Vagina (tissue), 2 donors: ENCODE results near the gene LCOR. TPM values are rescaled to one million over a fixed set of nuclear protein-coding genes. Genes with fewer than 3 reads are reported as not detected.

Source experiments
- DNase-seq, 2 donors: peaks; one replicate each; pipeline ENCODE4 v3.0.0-alpha.2; 2017; ENCODE audit errors: extremely low spot score in 2 of 2
- H3K27ac ChIP-seq: fragments of 200-600 bp; sonication (generic); one replicate; pipeline ENCODE4 v1.5.1; 2019
- H3K27me3 ChIP-seq: fragments of 200-600 bp; sonication (generic); one replicate; pipeline ENCODE4 v1.5.1; 2019
- H3K36me3 ChIP-seq, 2 donors: fragments of 200-600 bp; sonication (generic); one replicate each; pipeline ENCODE4 v1.5.1; 2017 to 2019
- H3K4me1 ChIP-seq: fragments of 200-600 bp; sonication (generic); one replicate; pipeline ENCODE4 v1.5.1; 2019
- H3K4me3 ChIP-seq, 2 donors: fragments of 200-600 bp; sonication (generic); 1 replicate in 1 of 2; 2 replicates in 1 of 2; pipeline ENCODE4 v1.5.1; 2016 to 2019
- H3K9me3 ChIP-seq: fragments of 200-600 bp; sonication (generic); one replicate; pipeline ENCODE4 v1.5.1; 2019
- POLR2A ChIP-seq, 2 donors: fragments of 450-650 bp; IDR thresholded peaks; one replicate each; pipeline ENCODE4 v1.6.1; 2017; ENCODE audit warnings: antibody characterized with exemption in 2 of 2, mild to moderate bottlenecking in 2 of 2, moderate library complexity in 2 of 2
- POLR2AphosphoS5 ChIP-seq, 2 donors: sonication (generic); formaldehyde crosslinking; IDR thresholded peaks; one replicate each; pipeline ENCODE4 v1.9.0; 2017; ENCODE audit warnings: antibody characterized with exemption in 2 of 2, mild to moderate bottlenecking in 2 of 2, low read depth in 1 of 2; ENCODE audit not compliant: insufficient read depth in 1 of 2
- intact Hi-C: fragments of 100-400 bp; cut with DNase I; formaldehyde crosslinking; loops from one replicate; pipeline ENCODE4 v1.15.1; 2023
- total RNA-seq: library from RNA; depleted of rRNA; stranded (reverse); fragments of >200 nt; gene quantifications from one replicate; pipeline ENCODE4 v1.2.3, GENCODE V29; 2016
- TF ChIP-seq, protein P1 (sequence below), 3 experiments: fragments of 450-650 bp in 2 of 3; fragments of 200-600 bp in 1 of 3; sonication (generic) in 1 of 3; IDR thresholded peaks; one replicate each; pipeline ENCODE4 v1.5.1; 2017 to 2019; ENCODE audit warnings: antibody characterized with exemption in 3 of 3, mild to moderate bottlenecking in 2 of 3, moderate library complexity in 2 of 3

Gene LCOR
- total RNA-seq, 1 donor from 2014 or later: 85.2 TPM

DNA sequence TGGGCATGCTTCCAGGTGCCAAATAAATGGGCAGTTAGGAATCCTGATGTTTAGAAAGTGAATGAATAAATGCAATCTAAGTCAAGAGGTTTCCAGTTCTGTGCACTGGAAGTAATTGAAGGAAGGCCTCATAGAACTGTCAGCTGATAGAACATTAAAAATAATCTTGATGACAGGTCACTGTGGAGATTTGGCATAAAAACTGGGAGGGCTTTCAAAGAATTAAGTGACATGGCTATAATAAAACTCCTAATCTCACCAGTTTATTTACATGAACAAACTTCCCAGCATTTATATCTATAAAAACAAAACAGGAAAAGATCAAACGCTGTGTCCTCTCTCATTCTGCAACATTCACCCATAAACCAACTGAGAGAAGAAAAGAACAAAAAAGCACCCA, 183.1 kb downstream of the LCOR start:
- H3K4me1 ChIP-seq: peaks cover under 1% of the 10 kb centered on the region
- no peaks in the 10 kb centered on the region for H3K9me3 ChIP-seq
- no peak for DNase-seq
- intact Hi-C loops: no loop called here
- TF ChIP-seq, protein P1, sequence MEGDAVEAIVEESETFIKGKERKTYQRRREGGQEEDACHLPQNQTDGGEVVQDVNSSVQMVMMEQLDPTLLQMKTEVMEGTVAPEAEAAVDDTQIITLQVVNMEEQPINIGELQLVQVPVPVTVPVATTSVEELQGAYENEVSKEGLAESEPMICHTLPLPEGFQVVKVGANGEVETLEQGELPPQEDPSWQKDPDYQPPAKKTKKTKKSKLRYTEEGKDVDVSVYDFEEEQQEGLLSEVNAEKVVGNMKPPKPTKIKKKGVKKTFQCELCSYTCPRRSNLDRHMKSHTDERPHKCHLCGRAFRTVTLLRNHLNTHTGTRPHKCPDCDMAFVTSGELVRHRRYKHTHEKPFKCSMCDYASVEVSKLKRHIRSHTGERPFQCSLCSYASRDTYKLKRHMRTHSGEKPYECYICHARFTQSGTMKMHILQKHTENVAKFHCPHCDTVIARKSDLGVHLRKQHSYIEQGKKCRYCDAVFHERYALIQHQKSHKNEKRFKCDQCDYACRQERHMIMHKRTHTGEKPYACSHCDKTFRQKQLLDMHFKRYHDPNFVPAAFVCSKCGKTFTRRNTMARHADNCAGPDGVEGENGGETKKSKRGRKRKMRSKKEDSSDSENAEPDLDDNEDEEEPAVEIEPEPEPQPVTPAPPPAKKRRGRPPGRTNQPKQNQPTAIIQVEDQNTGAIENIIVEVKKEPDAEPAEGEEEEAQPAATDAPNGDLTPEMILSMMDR (IDR thresholded peaks at IDR 0.05): no peak
- TF ChIP-seq POLR2AphosphoS5 (IDR thresholded peaks at IDR 0.05; ENCODE audit: insufficient read depth in 1 of 2, low read depth in 1 of 2) (no peak), POLR2A (IDR thresholded peaks at IDR 0.05) (no peak)
- H3K36me3 ChIP-seq: no peaks in the 10 kb centered on the region
- H3K27ac ChIP-seq: no peak overlapping the region
- no peak overlapping the region for H3K4me3 ChIP-seq
- no peaks in the 10 kb centered on the region for H3K27me3 ChIP-seq

DNA sequence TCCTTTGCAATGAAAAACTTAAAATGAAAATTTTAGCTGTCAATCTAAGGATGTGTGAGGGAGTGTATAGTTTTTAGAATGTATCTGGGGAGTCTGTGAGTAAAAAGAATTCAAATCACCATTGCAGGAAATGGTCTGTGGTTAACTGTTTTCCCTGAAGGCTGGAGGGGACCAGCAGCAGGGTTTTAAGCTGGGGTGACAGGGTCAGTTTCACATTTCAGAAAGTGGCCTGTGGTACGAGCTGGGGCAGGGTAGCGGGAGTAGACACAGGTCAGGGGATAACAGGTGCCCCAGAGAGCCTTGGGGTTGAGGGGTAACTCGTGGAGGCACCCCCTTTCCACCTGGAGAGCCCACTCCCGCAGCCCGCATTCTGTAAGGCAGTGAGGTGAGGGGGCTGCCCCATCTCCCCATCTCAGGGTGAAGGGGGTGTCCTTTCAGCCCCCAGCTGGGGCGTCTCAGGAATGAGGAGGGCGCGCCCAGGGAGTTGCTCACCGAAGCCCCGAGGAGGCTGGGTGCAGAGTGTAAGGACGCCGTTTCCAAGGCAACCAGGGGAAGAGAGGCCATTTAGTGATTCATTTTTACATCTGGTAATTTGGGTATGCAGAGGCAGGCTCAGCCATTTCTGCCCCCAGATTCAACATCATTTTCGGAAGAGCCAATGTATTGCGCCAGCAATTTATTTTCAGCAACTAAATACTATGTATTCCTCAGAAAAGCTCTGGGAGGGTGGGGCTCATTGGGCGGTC, 184.8 kb downstream of the LCOR start:
- H3K4me1 ChIP-seq: peaks cover 5% of the 10 kb centered on the region
- no peak for TF ChIP-seq POLR2A (IDR thresholded peaks at IDR 0.05)
- TF ChIP-seq, protein P1 (IDR thresholded peaks at IDR 0.05): no peak
- no peak for TF ChIP-seq POLR2AphosphoS5 (IDR thresholded peaks at IDR 0.05; ENCODE audit: insufficient read depth in 1 of 2, low read depth in 1 of 2)
- H3K27me3 ChIP-seq: no peaks in the 10 kb centered on the region
- H3K4me3 ChIP-seq: no peak overlapping the region
- no peak overlapping the region for H3K27ac ChIP-seq
- no peaks in the 10 kb centered on the region for H3K36me3 ChIP-seq
- DNase-seq: no peak
- H3K9me3 ChIP-seq: no peaks in the 10 kb centered on the region
- intact Hi-C loops: no loop called here

DNA sequence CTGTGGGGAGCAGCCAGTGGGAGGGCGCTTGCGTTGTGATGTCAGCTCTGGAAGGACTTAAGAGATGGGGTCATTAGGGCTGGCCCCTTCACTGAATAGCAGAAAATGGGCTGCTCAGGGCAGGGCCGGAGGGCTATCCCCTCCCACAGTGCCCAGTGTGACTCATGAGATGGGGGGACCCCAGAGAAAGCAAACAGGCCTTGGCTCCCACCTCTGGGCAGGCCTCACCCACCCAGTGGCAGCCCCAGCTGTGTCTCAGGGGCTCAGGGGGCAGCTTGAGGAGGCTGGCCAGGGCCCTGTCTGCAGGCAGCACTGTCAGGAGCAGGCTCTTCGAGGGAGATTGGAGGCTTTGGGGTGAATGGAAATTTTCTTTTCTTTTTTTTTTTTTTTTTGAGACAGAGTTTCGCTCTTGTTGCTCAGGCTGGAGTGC, 185.4 kb downstream of the LCOR start:
- Histone ChIP-seq H3K36me3 (no peaks in the 10 kb centered on the region), H3K9me3 (no peaks in the 10 kb centered on the region), H3K27me3 (no peaks in the 10 kb centered on the region), H3K4me1 (peaks cover 5% of the 10 kb centered on the region), H3K27ac (no peak overlapping the region), H3K4me3 (no peak overlapping the region)
- TF ChIP-seq, protein P1 (IDR thresholded peaks at IDR 0.05): no peak
- TF ChIP-seq POLR2A (IDR thresholded peaks at IDR 0.05) (no peak), POLR2AphosphoS5 (IDR thresholded peaks at IDR 0.05; ENCODE audit: insufficient read depth in 1 of 2, low read depth in 1 of 2) (no peak)
- no peak for DNase-seq
- intact Hi-C loops: no loop called here

DNA sequence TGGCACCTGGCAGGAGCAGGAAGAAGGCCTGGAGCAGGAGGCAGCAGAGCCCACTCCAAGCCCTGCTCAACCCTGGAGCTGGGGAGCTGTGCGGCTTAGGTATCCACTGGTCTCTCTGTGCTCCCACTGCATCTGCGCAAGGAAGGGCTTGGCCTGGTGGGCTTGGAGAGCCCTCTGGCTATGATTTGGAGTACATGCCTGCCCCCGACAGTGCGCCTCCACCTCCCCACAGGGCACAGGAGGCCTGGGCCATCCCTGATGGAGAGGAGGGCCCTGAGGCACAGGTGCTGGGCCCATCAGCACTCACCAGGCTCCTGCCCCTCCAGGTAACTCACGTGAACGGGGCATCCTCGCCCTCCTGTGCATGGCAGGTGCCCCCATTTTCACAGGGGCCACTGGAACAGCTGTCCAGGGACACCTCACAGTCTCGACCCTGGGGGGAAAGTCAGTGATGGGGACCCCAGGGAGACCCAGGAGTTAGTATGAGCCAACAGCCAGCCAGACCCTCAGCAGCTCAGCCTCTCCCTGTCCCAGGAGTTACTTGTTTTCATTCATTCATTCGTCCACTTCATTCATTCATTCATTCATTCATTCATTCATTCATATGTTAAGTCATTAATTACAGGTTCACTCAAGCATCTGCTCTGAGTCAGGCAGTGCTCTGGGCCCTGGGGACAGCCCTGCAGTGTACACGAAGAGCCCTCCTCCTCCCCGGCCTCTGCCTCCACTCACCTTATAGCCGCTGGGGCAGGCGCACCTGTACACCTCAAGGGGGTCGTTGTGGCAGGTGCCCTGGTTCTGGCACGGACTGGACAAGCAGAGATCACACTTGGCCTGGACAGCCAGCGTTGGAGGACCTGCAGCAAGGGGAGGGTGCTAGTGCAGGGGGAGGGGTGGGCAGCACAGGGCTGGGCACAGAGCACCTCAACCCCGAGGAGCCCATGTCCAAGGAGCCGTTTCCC, 186.4 kb downstream of the LCOR start:
- no peaks in the 10 kb centered on the region for H3K27me3 ChIP-seq
- no peak for DNase-seq
- intact Hi-C loops: no loop called here
- no peak overlapping the region for H3K27ac ChIP-seq
- H3K9me3 ChIP-seq: no peaks in the 10 kb centered on the region
- H3K4me3 ChIP-seq: no peak overlapping the region
- peaks cover 8% of the 10 kb centered on the region for H3K4me1 ChIP-seq
- no peaks in the 10 kb centered on the region for H3K36me3 ChIP-seq
- TF ChIP-seq POLR2A (IDR thresholded peaks at IDR 0.05) (no peak), POLR2AphosphoS5 (IDR thresholded peaks at IDR 0.05; ENCODE audit: insufficient read depth in 1 of 2, low read depth in 1 of 2) (no peak)
- TF ChIP-seq, protein P1 (IDR thresholded peaks at IDR 0.05): no peak
